Endodermal cell (in vitro differentiated cells): ENCODE data around the gene FUBP1. TPM values are rescaled to one million over a fixed set of nuclear protein-coding genes. Genes with fewer than 3 reads are reported as not detected.

Source experiments
- DNase-seq: peaks from one replicate; pipeline ENCODE4 v3.0.0-alpha.2; 2017
- H3K27ac ChIP-seq: 2 replicates; pipeline ENCODE4 v1.5.1; 2013; ENCODE audit warnings: mild to moderate bottlenecking, low read depth, low read length, moderate library complexity
- H3K27me3 ChIP-seq: 2 replicates; pipeline ENCODE4 v1.6.1; 2013; ENCODE audit warnings: mild to moderate bottlenecking, low read length, moderate library complexity; ENCODE audit not compliant: insufficient read depth, control insufficient read depth, poor library complexity, severe bottlenecking
- H3K36me3 ChIP-seq: 2 replicates; pipeline ENCODE4 v1.7.0; 2013; ENCODE audit warnings: mild to moderate bottlenecking, low read length, moderate library complexity; ENCODE audit not compliant: control insufficient read depth, insufficient read depth
- H3K4me1 ChIP-seq: one replicate; pipeline ENCODE4 v1.7.0; 2013; ENCODE audit warnings: low read length; ENCODE audit not compliant: control insufficient read depth, insufficient read depth
- H3K4me3 ChIP-seq: 2 replicates; pipeline ENCODE4 v1.5.1; 2013; ENCODE audit warnings: mild to moderate bottlenecking, low read length, moderate library complexity
- H3K9ac ChIP-seq: 2 replicates; pipeline ENCODE4 v1.6.1; 2013; ENCODE audit warnings: mild to moderate bottlenecking, low read length, moderate library complexity; ENCODE audit not compliant: poor library complexity, severe bottlenecking; ENCODE audit errors: extremely low read depth
- H3K9me3 ChIP-seq: 2 replicates; pipeline ENCODE4 v1.6.1; 2013; ENCODE audit warnings: mild to moderate bottlenecking, low read length, moderate library complexity; ENCODE audit not compliant: control insufficient read depth
- H3K27ac Mint-ChIP-seq: 2 replicates; pipeline ENCODE4 v1.8.0; 2020; ENCODE audit warnings: mixed read lengths
- H3K27me3 Mint-ChIP-seq: 2 replicates; pipeline ENCODE4 v1.8.0; 2021; ENCODE audit warnings: mild to moderate bottlenecking, mixed read lengths; ENCODE audit not compliant: insufficient read depth
- H3K36me3 Mint-ChIP-seq: 2 replicates; pipeline ENCODE4 v1.8.0; 2020; ENCODE audit warnings: low read depth, mixed read lengths
- H3K4me1 Mint-ChIP-seq: 2 replicates; pipeline ENCODE4 v1.8.0; 2020; ENCODE audit warnings: mixed read lengths
- H3K4me3 Mint-ChIP-seq: 2 replicates; pipeline ENCODE4 v1.8.0; 2020; ENCODE audit warnings: mild to moderate bottlenecking, moderate library complexity, mixed read lengths
- H3K9me3 Mint-ChIP-seq: 2 replicates; pipeline ENCODE4 v1.8.0; 2020; ENCODE audit warnings: mild to moderate bottlenecking, mixed read lengths
- CTCF ChIP-seq: fragments of 200-600 bp; sonication (generic); conservative IDR thresholded peaks from 2 replicates; pipeline ENCODE4 v1.5.0; 2021; ENCODE audit warnings: antibody characterized with exemption, mild to moderate bottlenecking
- whole genome bisulfite sequencing, 2 experiments: methylation state at CpG; one replicate each; pipeline versions ENCODE4 v1.1.5 to v1.1.7; 2013; ENCODE audit warnings: missing lambda C conversion rate in 2 of 2, mixed read lengths in 1 of 2; ENCODE audit not compliant: insufficient coverage in 1 of 2, insufficient read length in 1 of 2; 5-methylcytosine and 5-hydroxymethylcytosine counted together
- total RNA-seq, 2 donors: library from RNA; stranded (reverse); fragmentation: NEBNext Ultra II Directional in 1 of 2; extraction: Animal tissue kit (Norgen Biotek cat#: 25700) in 1 of 2; gene quantifications; 2 replicates in 1 of 2; 3 replicates in 1 of 2; pipeline ENCODE4 v1.2.1, GENCODE V29; 2021

FUBP1 gene
- total RNA-seq, 2 donors from 2014 or later: 220 to 242 TPM

- H3K4me1 ChIP-seq: peaks cover 6% of the 10 kb centered on the region
- H3K36me3 ChIP-seq: no peaks in the 10 kb centered on the region
- H3K27me3 ChIP-seq: no peaks in the 10 kb centered on the region
- H3K9ac ChIP-seq: peak overlapping the region; percentile 96
- Mint-ChIP-seq H3K4me1 (peaks cover 11% of the 10 kb centered on the region), H3K36me3 (no peaks in the 10 kb centered on the region), H3K27ac (no peak overlapping the region), H3K27me3 (no peaks in the 10 kb centered on the region), H3K4me3 (peak overlapping the region; percentile 52), H3K9me3 (no peaks in the 10 kb centered on the region)
- H3K4me3 ChIP-seq: peak overlapping the region; percentile 85
- no peak for DNase-seq
- no peaks in the 10 kb centered on the region for H3K9me3 ChIP-seq
- H3K27ac ChIP-seq: no peak overlapping the region
- TF ChIP-seq CTCF: no peak
- WGBS, 2 experiments: 91% methylated on average over 1 of the region's 1 CpG; no CpG with 5 or more reads in 1 of the 2 experiments
Observed at GRCh38 chr1:78005755-78006154, 26.9 kb upstream of the FUBP1 start.

GRCh38 chr1:78005448-78005722, 26.5 kb upstream of the FUBP1 start:
- H3K36me3 ChIP-seq: no peaks in the 10 kb centered on the region
- DNase-seq: no peak
- Mint-ChIP-seq H3K36me3 (no peaks in the 10 kb centered on the region), H3K9me3 (no peaks in the 10 kb centered on the region), H3K4me1 (peaks cover 11% of the 10 kb centered on the region), H3K27me3 (no peaks in the 10 kb centered on the region), H3K27ac (peak overlapping the region; percentile 98), H3K4me3 (peak overlapping the region; percentile 52)
- no peaks in the 10 kb centered on the region for H3K27me3 ChIP-seq
- TF ChIP-seq CTCF: no peak
- no peaks in the 10 kb centered on the region for H3K9me3 ChIP-seq
- H3K9ac ChIP-seq: peak overlapping the region; percentile 96
- H3K4me3 ChIP-seq: peak overlapping the region; percentile 85
- WGBS, 2 experiments: 67% methylated on average over 1 of the region's 1 CpG; no CpG with 5 or more reads in 1 of the 2 experiments
- H3K4me1 ChIP-seq: peaks cover 6% of the 10 kb centered on the region
- H3K27ac ChIP-seq: no peak overlapping the region

- no peaks in the 10 kb centered on the region for H3K27me3 ChIP-seq
- peak within 1 kb of the TSS; percentile 99 for H3K27ac ChIP-seq
- no peak for TF ChIP-seq CTCF
- H3K36me3 ChIP-seq: no peaks in the 10 kb centered on the region
- H3K36me3 Mint-ChIP-seq: no peaks in the 10 kb centered on the region
- H3K27ac Mint-ChIP-seq: peak within 1 kb of the TSS; percentile 98
- H3K4me3 ChIP-seq: peak within 1 kb of the TSS; percentile 85
- WGBS, 2 experiments: 0 to 16% methylated on average over 6 to 12 of the region's 12 CpGs
- H3K4me1 Mint-ChIP-seq: peaks cover 11% of the 10 kb centered on the region
- no peaks in the 10 kb centered on the region for H3K27me3 Mint-ChIP-seq
- H3K9me3 ChIP-seq: no peaks in the 10 kb centered on the region
- DNase-seq: peak; percentile 75
- H3K4me3 Mint-ChIP-seq: peak within 1 kb of the TSS; percentile 52
- H3K4me1 ChIP-seq: peaks cover 6% of the 10 kb centered on the region
- H3K9me3 Mint-ChIP-seq: no peaks in the 10 kb centered on the region
- H3K9ac ChIP-seq: peak within 1 kb of the TSS; percentile 96
Observed at GRCh38 chr1:78004719-78005447, 26.0 kb upstream of the FUBP1 start, which contains the start of gene DNAJB4. DNAJB4 (plus strand) TSS chr1:78004939; CDS start chr1:78005111, 172 bp downstream.
